Kidney glomerular epithelial cell (primary cell): ENCODE measurements around the gene LIMCH1.
"Not testable (repeated sequence)": the region's sequence is repeated elsewhere in the genome, so short reads cannot be mapped to it uniquely, and the experiment has no call there.

Source experiments
- DNase-seq: peaks from one replicate; lab custom pipeline; 2025; lab: John Stamatoyannopoulos, UW

Gene LIMCH1

DNA sequence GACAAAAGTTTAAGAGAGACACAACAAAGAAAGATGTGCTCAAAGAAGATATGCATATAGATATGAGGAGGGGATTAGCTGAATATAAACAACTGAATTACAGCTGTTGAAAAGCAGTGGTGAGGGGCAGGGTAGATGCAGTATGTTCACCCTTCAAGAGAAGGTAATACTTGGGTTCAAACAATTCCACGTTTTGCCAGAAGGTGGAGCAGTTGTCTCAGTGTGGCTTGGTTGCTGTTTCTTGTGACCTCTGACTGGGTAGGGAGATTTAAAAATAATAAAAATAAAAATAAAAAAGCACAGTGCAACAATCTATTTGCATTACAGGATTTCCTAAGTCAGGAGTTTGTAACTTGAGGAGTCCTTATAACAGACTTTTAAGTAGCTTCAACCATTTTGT is 187.3 kb downstream of the LIMCH1 start:
- DNase-seq = no peak

GRCh38 chr4:41727861-41728572 is 190.1 kb downstream of the LIMCH1 start:
- no peak for DNase-seq

GRCh38 chr4:41728573-41728913 is 190.6 kb downstream of the LIMCH1 start:
- DNase-seq = no peak

DNA sequence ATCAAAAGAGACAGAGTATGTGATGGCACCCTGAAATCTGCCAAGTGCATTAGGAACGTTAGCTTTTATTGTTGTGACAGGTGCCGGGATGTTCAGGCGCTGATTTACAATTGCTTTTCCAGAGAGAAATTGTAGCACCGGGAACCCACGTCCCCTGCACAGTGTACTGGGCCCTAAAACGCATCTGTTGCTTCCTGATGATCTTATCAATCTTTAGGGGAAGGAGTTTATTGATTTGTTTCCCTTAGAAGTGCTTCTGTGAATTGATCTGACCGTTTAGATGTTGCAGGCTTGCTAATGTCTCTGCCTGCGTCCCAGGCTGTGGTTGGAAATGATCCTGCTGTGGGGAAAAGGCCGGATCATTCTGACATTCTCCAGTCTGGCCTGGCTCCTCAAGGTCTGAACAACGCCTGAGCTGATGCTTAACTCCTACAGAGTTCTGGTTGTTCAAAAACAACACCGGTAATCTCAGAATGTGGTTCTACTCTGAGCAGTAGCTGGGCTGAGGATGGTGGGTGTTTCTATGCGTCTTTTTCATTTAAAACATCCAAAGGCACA is 193.7 kb downstream of the LIMCH1 start:
- DNase-seq = no peak

GRCh38 chr4:41734371-41734770 is 196.4 kb downstream of the LIMCH1 start:
- DNase-seq = no peak

DNA sequence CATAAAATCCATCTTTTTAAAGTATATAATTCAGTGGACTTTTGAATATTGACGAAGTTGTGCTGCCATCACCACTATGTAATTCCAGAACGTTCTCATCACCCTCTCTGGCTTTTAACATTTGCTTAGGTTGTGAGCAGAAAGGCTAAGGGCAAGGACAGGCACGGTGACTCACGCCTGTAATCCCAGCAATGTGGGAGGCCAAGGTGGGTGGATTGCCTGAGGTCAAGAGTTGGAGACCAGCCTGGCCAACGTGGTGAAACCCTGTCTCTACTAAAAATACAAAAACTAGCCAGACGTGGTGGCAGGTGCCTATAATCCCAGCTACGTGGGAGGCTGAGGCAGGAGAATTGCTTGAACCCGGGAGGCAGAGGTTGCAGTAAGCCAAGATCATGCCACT is 199.5 kb downstream of the LIMCH1 start:
- DNase-seq = not testable (repeated sequence)

GRCh38 chr4:41741354-41741753 is 203.4 kb downstream of the LIMCH1 start:
- no peak for DNase-seq

GRCh38 chr4:41744572-41745291 is 206.8 kb downstream of the LIMCH1 start:
- DNase-seq = no peak

GRCh38 chr4:41745292-41746024 is 207.5 kb downstream of the LIMCH1 start:
- DNase-seq = no peak

- DNase-seq = no peak
These were observed 208.1 kb downstream of the LIMCH1 start for GRCh38 chr4:41746025-41746439.

GRCh38 chr4:41746440-41747229 is 208.7 kb downstream of the LIMCH1 start:
- DNase-seq = no peak

GRCh38 chr4:41747230-41748055 is 209.5 kb downstream of the LIMCH1 start:
- DNase-seq = no peak

- no peak for DNase-seq
These were observed 210.2 kb downstream of the LIMCH1 start for GRCh38 chr4:41748074-41748570.

GRCh38 chr4:41748571-41749475 is 210.9 kb downstream of the LIMCH1 start, which contains the start of gene PHOX2B:
TSS of gene PHOX2B (minus strand) at chr4:41748725. CDS start at chr4:41748610, 115 bp downstream.
- no peak for DNase-seq

DNA sequence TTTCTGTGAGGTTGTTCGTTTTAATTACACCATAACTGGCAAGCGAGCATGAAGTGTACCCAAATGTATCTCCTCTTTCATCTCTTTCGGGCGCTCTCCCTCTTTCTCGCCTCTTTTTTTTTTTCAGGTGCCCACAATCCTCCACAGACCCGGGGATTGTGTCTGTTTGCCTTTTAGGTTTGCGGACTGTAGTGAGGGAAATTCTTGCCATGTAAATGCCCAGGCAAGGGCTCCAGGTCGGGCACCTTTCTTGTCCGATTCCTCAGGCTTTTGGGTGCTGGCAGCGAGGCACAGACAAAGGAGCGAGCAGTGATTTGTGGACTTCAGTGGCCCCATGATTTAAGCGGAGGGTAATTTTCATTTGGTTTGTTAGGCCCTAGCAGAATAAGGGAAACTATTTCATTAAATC is 211.7 kb downstream of the LIMCH1 start:
- no peak for DNase-seq
